Endothelial cell of umbilical vein (primary cell): Measurements from ENCODE around the gene B3GALT4.

Source experiments
- EZH2 ChIP-seq: IDR thresholded peaks from 2 replicates; pipeline ENCODE4 v1.6.1; 2012; ENCODE audit warnings: borderline replicate concordance, low read depth, mild to moderate bottlenecking, moderate library complexity, low read length, inconsistent platforms; ENCODE audit not compliant: severe bottlenecking
- FOS ChIP-seq: IDR thresholded peaks from 2 replicates; pipeline ENCODE4 v1.6.1; 2011; ENCODE audit warnings: mild to moderate bottlenecking, low read length, moderate library complexity, borderline replicate concordance; ENCODE audit not compliant: insufficient read depth
- GATA2 ChIP-seq: IDR thresholded peaks from 2 replicates; pipeline ENCODE4 v1.7.0; 2011; ENCODE audit warnings: low read depth, mild to moderate bottlenecking, moderate library complexity, mixed read lengths, low read length; ENCODE audit not compliant: insufficient read length, insufficient read depth
- JUN ChIP-seq: IDR thresholded peaks from 2 replicates; pipeline ENCODE4 v1.6.1; 2011; ENCODE audit warnings: borderline replicate concordance, low read depth; ENCODE audit not compliant: insufficient read length, insufficient read depth
- POLR2A ChIP-seq: IDR thresholded peaks from 2 replicates; pipeline ENCODE4 v1.6.1; 2012; ENCODE audit warnings: low read depth, mild to moderate bottlenecking, control low read depth, low read length
- POLR2AphosphoS5 ChIP-seq: IDR thresholded peaks from 2 replicates; pipeline ENCODE4 v1.6.1; 2012; ENCODE audit warnings: low read depth, mild to moderate bottlenecking, control low read depth, low read length, moderate library complexity; ENCODE audit not compliant: insufficient read depth
- TF ChIP-seq, protein P1 (sequence below), 2 donors: IDR thresholded peaks; 1 replicate in 1 of 2; 2 replicates in 1 of 2; pipeline ENCODE4 v1.5.1; 2011; ENCODE audit warnings: low read length in 2 of 2, mild to moderate bottlenecking in 2 of 2, moderate library complexity in 2 of 2, control low read depth in 1 of 2, inconsistent platforms in 1 of 2, low read depth in 1 of 2; ENCODE audit not compliant: insufficient read depth in 1 of 2; ENCODE audit errors: extremely low read depth in 1 of 2

DNA sequence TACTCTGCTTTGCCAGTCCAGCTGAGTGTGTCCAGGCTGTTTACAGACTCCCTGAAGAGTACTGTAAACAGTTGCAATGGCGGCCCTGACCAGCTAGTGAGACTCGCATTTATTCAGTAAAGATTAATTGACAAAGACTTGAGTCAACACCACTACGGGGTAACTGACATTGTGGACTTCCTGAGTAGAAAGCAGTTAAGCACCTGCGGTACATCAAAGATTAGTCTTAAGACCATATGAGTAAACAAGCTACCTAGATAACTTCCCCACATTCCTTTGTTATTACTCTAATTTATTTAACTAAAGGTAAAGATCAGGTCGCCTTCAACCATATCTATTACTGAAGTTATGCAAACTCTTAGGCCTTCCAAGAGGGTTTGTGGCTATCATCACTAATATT lies 17.9 kb upstream of the B3GALT4 start:
- TF ChIP-seq, protein P1, sequence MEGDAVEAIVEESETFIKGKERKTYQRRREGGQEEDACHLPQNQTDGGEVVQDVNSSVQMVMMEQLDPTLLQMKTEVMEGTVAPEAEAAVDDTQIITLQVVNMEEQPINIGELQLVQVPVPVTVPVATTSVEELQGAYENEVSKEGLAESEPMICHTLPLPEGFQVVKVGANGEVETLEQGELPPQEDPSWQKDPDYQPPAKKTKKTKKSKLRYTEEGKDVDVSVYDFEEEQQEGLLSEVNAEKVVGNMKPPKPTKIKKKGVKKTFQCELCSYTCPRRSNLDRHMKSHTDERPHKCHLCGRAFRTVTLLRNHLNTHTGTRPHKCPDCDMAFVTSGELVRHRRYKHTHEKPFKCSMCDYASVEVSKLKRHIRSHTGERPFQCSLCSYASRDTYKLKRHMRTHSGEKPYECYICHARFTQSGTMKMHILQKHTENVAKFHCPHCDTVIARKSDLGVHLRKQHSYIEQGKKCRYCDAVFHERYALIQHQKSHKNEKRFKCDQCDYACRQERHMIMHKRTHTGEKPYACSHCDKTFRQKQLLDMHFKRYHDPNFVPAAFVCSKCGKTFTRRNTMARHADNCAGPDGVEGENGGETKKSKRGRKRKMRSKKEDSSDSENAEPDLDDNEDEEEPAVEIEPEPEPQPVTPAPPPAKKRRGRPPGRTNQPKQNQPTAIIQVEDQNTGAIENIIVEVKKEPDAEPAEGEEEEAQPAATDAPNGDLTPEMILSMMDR (IDR thresholded peaks at IDR 0.05; ENCODE audit: extremely low read depth in 1 of 2, insufficient read depth in 1 of 2, low read depth in 1 of 2, low read length in 2 of 2): no peak
- TF ChIP-seq GATA2 (no peak), EZH2 (no peak), POLR2A (no peak), JUN (no peak), FOS (no peak), POLR2AphosphoS5 (no peak)
